Limb (tissue), 2 donors: ENCODE measurements around the gene PCDHGB1.
"Not testable (repeated sequence)": the region's sequence is repeated elsewhere in the genome, so short reads cannot be mapped to it uniquely, and the experiment has no call there.

Source experiments
- DNase-seq, 2 donors: peaks; one replicate each; pipeline ENCODE4 v3.0.0-alpha.2; 2016; ENCODE audit errors: extremely low spot score in 2 of 2

PCDHGB1 gene

DNA sequence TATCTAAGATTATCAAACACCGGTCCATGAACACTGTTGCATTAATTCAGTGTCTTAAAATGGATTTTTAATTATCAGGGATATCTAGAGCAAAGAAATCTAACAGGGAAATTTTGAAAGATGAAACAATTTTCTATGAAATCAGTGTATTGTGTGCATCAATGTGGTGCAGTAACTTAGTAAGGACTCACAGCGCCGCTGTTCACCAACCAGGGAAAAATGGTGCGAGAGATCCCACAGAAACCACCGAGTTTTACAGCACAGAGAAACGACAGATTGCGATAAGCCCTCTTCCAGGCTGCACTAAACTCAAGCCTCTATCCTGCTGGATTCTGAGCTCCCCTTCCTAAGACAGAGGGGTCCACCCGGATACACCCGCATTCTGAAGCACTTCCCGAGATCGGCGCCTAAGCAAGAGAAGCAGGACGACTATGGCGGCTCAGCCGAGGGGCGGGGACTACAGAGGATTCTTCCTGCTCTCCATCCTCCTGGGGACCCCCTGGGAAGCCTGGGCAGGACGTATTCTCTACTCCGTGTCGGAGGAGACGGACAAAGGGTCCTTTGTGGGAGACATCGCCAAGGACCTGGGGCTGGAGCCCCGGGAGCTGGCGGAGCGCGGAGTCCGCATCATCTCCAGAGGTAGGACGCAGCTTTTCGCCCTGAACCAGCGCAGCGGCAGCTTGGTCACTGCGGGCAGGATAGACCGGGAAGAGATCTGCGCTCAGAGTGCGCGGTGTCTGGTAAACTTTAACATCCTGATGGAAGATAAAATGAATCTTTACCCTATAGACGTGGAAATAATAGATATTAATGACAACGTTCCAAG is 32.8 kb downstream of the PCDHGB1 start, which contains the start of gene PCDHGA7:
Gene PCDHGA7 (plus strand): TSS at position 274 of the 826 bp plus-strand sequence. CDS start 158 bp downstream, at position 432.
- no peak for DNase-seq

DNA sequence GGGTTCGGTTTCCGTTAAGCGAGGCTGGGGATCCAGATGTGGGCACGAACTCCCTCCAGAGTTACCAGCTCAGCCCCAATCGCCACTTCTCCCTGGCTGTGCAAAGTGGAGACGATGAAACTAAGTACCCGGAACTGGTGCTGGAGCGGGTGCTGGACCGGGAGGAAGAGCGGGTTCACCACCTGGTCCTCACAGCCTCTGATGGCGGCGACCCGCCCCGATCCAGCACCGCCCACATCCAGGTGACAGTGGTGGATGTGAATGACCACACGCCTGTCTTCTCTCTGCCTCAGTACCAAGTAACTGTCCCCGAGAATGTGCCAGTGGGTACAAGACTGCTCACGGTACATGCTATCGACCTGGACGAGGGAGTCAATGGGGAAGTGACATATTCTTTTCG is 33.4 kb downstream of the PCDHGB1 start:
- no peak for DNase-seq

DNA sequence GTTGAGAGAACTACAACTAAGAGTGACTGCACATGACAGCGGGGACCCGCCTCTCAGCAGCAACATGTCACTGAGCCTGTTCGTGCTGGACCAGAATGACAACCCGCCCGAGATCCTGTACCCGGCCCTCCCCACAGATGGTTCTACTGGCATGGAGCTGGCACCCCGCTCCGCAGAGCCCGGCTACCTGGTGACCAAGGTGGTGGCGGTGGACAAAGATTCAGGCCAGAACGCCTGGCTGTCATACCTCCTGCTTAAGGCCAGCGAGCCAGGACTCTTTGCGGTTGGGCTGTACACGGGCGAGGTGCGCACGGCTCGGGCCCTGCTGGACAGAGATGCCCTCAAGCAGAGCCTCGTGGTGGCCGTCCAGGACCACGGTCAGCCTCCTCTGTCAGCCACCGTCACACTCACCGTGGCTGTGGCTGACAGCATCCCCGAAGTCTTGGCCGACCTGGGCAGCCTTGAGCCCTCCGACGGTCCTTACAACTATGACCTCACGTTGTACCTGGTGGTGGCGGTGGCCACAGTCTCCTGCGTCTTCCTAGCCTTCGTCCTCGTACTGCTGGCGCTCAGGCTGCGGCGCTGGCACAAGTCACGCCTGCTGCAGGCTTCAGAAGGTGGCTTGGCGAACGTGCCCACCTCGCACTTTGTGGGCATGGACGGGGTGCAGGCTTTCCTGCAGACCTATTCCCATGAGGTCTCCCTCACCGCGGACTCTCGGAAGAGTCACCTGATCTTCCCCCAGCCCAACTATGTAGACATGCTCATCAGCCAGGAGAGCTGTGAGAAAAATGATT is 34.8 kb downstream of the PCDHGB1 start:
- no peak for DNase-seq

DNA sequence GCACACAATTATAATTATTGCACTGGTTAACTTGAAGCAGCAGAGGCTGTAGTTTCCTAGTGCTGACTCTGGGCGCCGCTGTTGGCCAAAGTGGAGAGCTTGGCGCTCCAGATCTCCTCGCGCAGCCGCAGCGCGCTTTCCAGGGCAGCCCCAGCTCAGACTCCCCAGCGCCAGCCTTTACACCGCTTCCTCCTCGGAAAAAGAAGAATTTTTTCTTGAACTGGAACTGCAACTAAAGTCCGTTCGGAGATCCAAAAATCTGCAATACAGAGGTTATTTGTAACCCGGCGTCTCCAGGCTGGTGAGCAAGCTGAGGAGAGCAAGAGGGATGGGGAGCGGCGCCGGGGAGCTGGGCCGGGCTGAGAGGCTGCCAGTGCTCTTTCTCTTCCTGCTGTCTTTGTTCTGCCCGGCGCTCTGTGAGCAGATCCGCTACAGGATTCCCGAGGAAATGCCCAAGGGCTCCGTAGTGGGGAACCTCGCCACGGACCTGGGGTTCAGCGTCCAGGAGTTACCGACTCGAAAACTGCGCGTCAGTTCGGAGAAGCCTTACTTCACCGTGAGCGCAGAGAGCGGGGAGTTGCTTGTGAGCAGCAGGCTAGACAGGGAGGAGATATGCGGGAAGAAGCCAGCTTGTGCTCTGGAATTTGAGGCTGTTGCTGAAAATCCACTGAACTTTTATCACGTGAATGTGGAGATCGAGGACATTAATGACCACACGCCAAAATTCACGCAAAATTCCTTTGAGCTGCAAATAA is 37.8 kb downstream of the PCDHGB1 start, which contains the start of gene PCDHGB4:
Gene PCDHGB4 (plus strand): TSS at position 142 of the 755 bp plus-strand sequence. CDS start 187 bp downstream, at position 329.
- DNase-seq, result not testable (repeated sequence)

DNA sequence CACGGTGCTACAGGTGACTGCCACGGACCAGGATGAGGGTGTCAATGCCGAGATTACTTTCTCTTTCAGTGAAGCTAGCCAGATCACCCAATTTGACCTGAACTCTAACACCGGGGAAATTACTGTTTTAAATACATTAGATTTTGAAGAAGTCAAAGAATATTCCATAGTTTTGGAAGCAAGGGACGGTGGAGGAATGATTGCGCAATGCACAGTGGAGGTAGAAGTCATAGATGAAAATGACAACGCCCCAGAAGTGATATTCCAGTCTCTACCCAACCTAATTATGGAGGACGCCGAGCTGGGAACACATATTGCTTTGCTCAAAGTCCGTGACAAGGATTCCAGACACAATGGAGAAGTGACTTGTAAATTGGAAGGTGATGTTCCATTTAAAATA is 38.8 kb downstream of the PCDHGB1 start:
- DNase-seq, result no peak

DNA sequence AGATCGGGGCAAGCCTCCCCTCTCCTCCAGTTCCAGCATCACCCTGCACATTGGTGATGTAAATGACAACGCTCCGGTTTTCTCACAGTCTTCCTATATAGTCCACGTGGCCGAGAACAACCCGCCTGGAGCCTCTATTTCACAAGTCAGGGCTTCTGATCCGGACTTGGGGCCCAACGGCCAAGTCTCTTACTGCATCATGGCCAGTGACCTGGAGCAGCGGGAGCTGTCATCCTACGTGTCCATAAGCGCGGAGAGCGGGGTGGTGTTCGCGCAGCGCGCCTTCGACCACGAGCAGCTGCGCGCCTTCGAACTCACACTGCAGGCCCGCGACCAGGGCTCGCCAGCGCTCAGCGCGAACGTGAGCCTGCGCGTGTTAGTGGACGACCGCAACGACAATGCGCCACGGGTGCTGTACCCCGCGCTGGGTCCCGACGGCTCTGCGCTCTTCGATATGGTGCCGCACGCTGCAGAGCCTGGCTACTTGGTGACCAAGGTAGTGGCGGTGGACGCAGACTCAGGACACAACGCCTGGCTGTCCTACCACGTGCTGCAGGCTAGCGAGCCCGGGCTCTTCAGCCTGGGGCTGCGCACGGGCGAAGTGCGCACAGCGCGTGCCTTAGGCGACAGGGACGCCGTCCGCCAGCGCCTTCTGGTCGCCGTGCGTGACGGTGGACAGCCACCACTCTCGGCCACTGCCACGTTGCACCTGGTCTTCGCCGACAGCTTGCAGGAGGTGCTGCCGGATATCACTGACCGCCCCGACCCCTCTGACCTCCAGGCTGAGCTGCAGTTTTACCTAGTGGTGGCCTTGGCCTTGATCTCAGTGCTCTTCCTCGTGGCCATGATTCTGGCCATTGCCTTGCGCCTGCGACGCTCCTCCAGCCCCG is 39.5 kb downstream of the PCDHGB1 start:
- no peak for DNase-seq

DNA sequence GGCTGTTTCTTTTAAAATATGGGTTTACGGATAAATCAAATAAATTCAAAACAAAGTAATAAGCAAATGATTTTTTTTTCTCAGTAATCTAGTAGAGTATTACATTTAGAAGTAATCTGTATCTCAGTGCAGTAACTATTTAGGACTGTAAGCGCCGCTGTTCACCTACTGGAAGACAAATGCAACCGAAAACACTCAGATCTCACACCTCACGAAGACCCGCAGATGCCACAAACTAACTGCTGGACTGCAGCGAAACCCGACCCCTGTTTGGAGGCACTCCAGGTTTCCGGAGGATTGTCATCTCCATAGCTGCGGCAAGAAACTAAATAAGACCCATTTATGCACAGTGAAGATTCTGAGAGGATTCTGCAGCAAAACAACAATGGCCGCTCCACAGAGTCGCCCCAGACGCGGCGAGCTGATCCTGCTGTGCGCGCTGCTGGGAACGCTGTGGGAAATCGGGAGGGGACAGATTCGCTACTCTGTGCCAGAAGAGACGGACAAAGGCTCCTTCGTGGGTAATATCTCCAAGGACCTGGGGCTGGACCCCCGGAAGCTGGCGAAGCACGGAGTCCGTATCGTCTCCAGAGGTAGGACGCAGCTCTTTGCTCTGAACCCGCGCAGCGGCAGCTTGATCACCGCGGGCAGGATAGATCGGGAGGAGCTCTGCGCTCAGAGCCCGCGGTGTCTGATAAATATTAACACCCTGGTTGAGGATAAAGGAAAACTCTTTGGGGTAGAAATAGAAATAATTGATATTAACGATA is 42.7 kb downstream of the PCDHGB1 start, which contains the start of gene PCDHGA8:
Gene PCDHGA8 (plus strand): TSS at position 205 of the 770 bp plus-strand sequence. CDS start 181 bp downstream, at position 386.
- no peak for DNase-seq

DNA sequence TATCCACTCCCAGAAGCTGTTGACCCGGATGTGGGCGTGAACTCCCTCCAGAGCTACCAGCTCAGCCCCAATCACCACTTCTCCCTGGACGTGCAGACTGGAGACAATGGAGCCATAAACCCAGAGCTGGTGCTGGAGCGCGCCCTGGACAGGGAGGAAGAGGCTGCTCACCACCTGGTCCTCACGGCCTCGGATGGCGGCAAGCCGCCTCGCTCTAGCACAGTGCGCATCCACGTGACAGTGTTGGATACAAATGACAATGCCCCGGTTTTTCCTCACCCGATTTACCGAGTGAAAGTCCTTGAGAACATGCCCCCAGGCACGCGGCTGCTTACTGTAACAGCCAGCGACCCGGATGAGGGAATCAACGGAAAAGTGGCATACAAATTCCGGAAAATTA is 43.4 kb downstream of the PCDHGB1 start:
- no peak for DNase-seq

DNA sequence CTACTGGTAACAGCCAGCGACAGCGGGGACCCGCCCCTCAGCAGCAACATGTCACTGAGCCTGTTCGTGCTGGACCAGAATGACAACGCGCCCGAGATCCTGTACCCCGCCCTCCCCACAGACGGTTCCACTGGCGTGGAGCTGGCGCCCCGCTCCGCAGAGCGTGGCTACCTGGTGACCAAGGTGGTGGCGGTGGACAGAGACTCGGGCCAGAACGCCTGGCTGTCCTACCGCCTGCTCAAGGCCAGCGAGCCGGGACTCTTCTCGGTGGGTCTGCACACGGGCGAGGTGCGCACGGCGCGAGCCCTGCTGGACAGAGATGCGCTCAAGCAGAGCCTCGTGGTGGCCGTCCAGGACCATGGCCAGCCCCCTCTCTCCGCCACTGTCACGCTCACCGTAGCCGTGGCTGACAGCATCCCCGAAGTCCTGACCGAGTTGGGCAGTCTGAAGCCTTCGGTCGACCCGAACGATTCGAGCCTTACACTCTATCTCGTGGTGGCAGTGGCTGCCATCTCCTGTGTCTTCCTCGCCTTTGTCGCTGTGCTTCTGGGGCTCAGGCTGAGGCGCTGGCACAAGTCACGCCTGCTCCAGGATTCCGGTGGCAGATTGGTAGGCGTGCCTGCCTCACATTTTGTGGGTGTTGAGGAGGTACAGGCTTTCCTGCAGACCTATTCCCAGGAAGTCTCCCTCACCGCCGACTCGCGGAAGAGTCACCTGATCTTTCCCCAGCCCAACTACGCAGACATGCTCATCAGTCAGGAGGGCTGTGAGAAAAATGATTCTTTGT is 44.7 kb downstream of the PCDHGB1 start:
- not testable (repeated sequence) for DNase-seq

DNA sequence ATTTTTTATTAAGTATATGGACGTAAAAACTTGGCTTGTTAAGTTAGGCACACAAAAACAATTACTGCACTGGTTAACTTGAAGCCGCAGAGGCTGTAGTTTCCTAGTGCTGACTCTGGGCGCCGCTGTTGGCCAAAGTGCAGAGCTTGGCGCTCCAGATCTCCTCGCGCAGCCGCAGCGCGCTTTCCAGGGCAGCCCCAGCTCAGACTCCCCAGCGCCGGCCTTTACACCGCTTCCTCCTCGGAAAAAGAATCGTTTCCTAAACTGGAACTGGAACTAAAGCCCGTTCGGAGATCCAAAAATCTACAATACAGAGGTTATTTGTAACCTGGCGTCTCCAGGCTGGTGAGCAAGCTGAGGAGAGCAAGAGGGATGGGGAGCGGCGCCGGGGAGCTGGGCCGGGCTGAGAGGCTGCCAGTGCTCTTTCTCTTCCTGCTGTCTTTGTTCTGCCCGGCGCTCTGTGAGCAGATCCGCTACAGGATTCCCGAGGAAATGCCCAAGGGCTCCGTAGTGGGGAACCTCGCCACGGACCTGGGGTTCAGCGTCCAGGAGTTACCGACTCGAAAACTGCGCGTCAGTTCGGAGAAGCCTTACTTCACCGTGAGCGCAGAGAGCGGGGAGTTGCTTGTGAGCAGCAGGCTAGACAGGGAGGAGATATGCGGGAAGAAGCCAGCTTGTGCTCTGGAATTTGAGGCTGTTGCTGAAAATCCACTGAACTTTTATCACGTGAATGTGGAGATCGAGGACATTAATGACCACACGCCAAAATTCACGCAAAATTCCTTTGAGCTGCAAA is 48.1 kb downstream of the PCDHGB1 start, which contains the start of gene PCDHGB5:
Gene PCDHGB5 (plus strand): TSS at position 192 of the 796 bp plus-strand sequence. CDS start 181 bp downstream, at position 373.
- DNase-seq, result not testable (repeated sequence)

DNA sequence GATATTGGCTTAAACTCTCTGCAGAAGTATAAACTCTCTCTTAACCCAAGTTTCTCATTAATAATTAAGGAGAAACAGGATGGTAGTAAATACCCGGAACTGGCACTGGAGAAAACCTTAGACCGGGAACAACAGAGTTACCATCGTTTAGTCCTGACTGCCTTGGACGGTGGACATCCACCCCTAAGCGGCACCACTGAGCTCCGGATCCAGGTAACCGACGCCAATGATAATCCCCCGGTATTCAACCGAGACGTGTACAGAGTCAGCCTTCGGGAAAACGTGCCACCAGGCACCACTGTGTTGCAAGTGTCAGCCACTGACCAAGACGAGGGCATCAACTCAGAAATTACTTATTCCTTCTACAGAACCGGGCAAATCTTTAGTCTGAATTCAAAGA is 48.7 kb downstream of the PCDHGB1 start:
- DNase-seq, result no peak

DNA sequence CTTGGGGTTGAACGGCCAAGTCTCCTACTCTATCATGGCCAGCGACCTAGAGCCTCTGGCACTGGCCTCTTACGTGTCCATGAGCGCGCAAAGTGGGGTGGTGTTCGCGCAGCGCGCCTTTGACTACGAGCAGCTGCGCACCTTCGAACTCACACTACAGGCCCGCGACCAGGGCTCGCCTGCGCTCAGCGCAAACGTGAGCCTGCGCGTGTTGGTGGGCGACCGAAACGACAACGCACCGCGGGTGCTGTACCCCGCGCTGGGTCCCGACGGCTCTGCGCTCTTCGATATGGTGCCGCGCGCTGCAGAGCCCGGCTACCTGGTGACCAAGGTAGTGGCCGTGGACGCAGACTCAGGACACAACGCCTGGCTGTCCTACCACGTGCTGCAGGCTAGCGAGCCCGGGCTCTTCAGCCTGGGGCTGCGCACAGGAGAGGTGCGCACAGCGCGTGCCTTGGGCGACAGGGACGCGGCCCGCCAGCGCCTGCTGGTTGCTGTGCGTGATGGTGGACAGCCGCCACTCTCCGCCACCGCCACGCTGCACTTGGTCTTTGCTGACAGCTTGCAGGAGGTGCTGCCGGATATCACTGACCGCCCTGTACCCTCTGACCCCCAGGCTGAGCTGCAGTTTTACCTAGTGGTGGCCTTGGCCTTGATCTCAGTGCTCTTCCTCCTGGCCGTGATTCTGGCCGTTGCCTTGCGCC is 49.8 kb downstream of the PCDHGB1 start:
- DNase-seq, result no peak
